Transverse colon (tissue), 4 donors: ENCODE measurements around the gene POM121L2. TPM values are rescaled to one million over a fixed set of nuclear protein-coding genes. Genes with fewer than 3 reads are reported as not detected.

Experiments
- DNase-seq: peaks from one replicate; pipeline ENCODE4 v3.0.0-alpha.2; 2019
- H3K27ac ChIP-seq, 4 donors: fragments of 200-600 bp; sonication (generic); 2 replicates each; pipeline ENCODE4 v1.5.1; 2016 to 2018; ENCODE audit warnings: inconsistent platforms in 4 of 4
- H3K27me3 ChIP-seq: fragments of 200-600 bp; sonication (generic); 2 replicates; pipeline ENCODE4 v1.5.1; 2017; ENCODE audit warnings: inconsistent platforms
- H3K36me3 ChIP-seq, 4 donors: fragments of 200-600 bp; sonication (generic); 2 replicates each; pipeline ENCODE4 v1.5.1; 2017 to 2019; ENCODE audit warnings: inconsistent platforms in 4 of 4
- H3K4me1 ChIP-seq, 4 donors: fragments of 200-600 bp; sonication (generic); 2 replicates each; pipeline ENCODE4 v1.5.1; 2017 to 2020; ENCODE audit warnings: inconsistent platforms in 4 of 4
- H3K4me3 ChIP-seq, 4 donors: fragments of 200-600 bp; sonication (generic); 1 replicate in 1 of 4; 2 replicates in 3 of 4; pipeline versions ENCODE4 v1.5.1 to v1.6.1; 2017 to 2019; ENCODE audit warnings: inconsistent platforms in 4 of 4
- H3K9me3 ChIP-seq, 2 donors: fragments of 200-600 bp; sonication (generic); 2 replicates each; pipeline ENCODE4 v1.5.1; 2017 to 2019; ENCODE audit warnings: inconsistent platforms in 2 of 2
- EP300 ChIP-seq: sonication (generic); formaldehyde crosslinking; IDR thresholded peaks from one replicate; pipeline ENCODE4 v1.6.1; 2017; ENCODE audit warnings: antibody characterized with exemption, low read depth
- POLR2A ChIP-seq: fragments of 450-650 bp; IDR thresholded peaks from one replicate; pipeline ENCODE4 v1.6.1; 2016; ENCODE audit warnings: antibody characterized with exemption, mild to moderate bottlenecking, moderate library complexity
- POLR2AphosphoS5 ChIP-seq, 3 donors: sonication (generic); formaldehyde crosslinking; IDR thresholded peaks; one replicate each; pipeline ENCODE4 v1.6.1; 2016; ENCODE audit warnings: antibody characterized with exemption in 3 of 3
- WGBS, 2 donors: methylation state at CpG; one replicate each; pipeline ENCODE4 v1.1.5; 2018; ENCODE audit warnings: low coverage in 1 of 2; 5-methylcytosine and 5-hydroxymethylcytosine counted together
- in situ Hi-C, 4 donors: fragments of 200-750 bp; cut with MboI; loops; one replicate each; pipeline versions ENCODE4 v1.15.0 to v1.15.1; 2017; ENCODE audit warnings: low sequenced_read_pairs in 3 of 4, low pct_ligation_motif_present in 1 of 4, low pct_unique_long_range_greater_than_20kb in 1 of 4
- intact Hi-C: fragments of 100-400 bp; cut with DNase I; formaldehyde crosslinking; loops from one replicate; pipeline ENCODE4 v1.15.1; 2023; ENCODE audit warnings: low total_unique reads
- total RNA-seq, 4 donors: library from RNA; depleted of rRNA; stranded (reverse); fragments of >200 nt; gene quantifications; one replicate each; pipeline ENCODE4 v1.1.0, GENCODE V29; 2016
- TF ChIP-seq, protein P1 (sequence below), 5 experiments: fragments of 200-600 bp in 3 of 5; fragments of 450-650 bp in 2 of 5; sonication (generic) in 3 of 5; IDR thresholded peaks; 1 replicate in 2 of 5; 2 replicates in 3 of 5; pipeline ENCODE4 v1.5.1; 2016 to 2017; ENCODE audit warnings: antibody characterized with exemption in 5 of 5, inconsistent platforms in 3 of 5, mild to moderate bottlenecking in 2 of 5, moderate library complexity in 1 of 5

POM121L2 gene
- total RNA-seq, 4 donors from 2014 or later: not detected

DNA sequence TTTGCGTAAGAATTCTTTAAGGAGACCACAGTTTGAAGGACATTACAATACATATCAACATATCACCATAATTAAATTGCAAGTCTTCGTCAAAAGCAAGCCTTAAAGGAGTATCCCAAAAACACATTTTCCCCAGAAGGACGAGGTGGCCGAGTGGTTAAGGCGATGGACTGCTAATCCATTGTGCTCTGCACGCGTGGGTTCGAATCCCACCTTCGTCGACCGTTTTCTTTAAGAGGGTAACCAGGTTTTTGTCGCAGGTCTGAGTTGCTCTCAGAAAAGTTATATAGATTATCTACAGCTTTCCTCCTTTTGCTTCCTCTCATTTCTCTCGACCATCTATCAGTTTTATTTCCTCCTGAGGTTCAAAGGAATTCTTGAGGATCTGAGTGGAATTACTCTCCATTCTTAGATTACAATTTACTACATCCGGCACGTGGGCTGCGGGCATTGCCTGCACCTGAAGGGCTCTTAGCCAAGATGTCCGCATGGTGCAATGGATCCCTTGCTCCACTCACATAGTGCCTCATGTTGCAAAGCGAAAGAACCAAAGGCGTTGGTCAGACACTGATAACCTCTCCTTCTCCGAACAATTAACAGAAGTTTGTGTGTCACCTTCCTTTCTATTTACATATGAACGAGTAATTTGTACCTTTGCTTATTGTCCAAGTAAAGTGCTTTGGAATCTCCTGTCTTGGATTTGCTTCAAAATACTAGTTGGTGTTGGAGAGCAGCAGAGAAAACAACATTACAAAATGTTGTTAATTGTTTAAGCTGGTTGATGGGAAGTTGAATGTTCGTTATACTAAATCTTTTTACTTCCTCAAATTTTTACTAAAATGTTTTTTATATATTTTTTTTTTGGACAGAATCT, 14.0 kb downstream of the POM121L2 start:
- 31 to 42% methylated on average over 10 to 22 of the region's 22 CpGs for WGBS, 2 donors
- intact Hi-C loops: no loop called here
- H3K27me3 ChIP-seq: peaks cover 100% of the 10 kb centered on the region

DNA sequence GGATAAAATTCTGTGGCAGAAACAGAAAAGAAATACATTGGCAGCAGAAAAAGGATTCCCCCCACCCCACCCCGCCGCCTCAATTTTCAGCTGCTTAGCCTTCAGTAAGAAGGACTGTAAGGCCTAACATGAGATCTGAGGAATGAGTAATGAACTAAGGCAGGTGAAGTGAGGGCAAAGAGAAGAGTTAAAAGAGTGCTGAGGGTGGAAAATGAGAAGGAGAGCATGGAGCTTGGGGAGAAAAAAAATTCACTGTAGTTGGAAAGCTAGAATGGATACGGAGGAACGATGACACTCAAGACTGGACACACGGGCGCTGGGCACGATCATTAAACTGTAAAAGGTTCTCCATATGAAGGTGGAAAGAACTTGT, 14.6 kb downstream of the POM121L2 start:
- Histone ChIP-seq H3K4me3 (no peak overlapping the region), H3K9me3 (no peaks in the 10 kb centered on the region), H3K27ac (no peak overlapping the region), H3K27me3 (peaks cover 100% of the 10 kb centered on the region), H3K36me3 (no peaks in the 10 kb centered on the region), H3K4me1 (peaks cover 0 to 12% (median 4%) of the 10 kb centered on the region in 4 donors)
- DNase-seq: no peak
- WGBS, 2 donors: 18 to 33% methylated on average over 7 of the region's 7 CpGs
- intact Hi-C loops: no loop called here
- no peak for TF ChIP-seq EP300
- TF ChIP-seq, protein P1, sequence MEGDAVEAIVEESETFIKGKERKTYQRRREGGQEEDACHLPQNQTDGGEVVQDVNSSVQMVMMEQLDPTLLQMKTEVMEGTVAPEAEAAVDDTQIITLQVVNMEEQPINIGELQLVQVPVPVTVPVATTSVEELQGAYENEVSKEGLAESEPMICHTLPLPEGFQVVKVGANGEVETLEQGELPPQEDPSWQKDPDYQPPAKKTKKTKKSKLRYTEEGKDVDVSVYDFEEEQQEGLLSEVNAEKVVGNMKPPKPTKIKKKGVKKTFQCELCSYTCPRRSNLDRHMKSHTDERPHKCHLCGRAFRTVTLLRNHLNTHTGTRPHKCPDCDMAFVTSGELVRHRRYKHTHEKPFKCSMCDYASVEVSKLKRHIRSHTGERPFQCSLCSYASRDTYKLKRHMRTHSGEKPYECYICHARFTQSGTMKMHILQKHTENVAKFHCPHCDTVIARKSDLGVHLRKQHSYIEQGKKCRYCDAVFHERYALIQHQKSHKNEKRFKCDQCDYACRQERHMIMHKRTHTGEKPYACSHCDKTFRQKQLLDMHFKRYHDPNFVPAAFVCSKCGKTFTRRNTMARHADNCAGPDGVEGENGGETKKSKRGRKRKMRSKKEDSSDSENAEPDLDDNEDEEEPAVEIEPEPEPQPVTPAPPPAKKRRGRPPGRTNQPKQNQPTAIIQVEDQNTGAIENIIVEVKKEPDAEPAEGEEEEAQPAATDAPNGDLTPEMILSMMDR (IDR thresholded peaks at IDR 0.05): no peak
- in situ Hi-C loops: loop anchor here in 1 of 4 donors (10.0 kb wide), 1 partner anchor 367 kb away; no protein-coding TSS in a partner anchor

More for the DNA sequence above, 14.0 kb downstream of the POM121L2 start:
- H3K4me1 ChIP-seq: peaks cover 0 to 12% (median 4%) of the 10 kb centered on the region in 4 donors
- no peaks in the 10 kb centered on the region for H3K9me3 ChIP-seq
- no peak overlapping the region for H3K27ac ChIP-seq
- H3K36me3 ChIP-seq: no peaks in the 10 kb centered on the region
- H3K4me3 ChIP-seq: no peak overlapping the region
- TF ChIP-seq EP300: no peak
- TF ChIP-seq, protein P1 (IDR thresholded peaks at IDR 0.05): no peak
- TF ChIP-seq POLR2A: no peak
- no peak for TF ChIP-seq POLR2AphosphoS5 (IDR thresholded peaks at IDR 0.05)
- DNase-seq: no peak
- in situ Hi-C loops: loop anchor here in 1 of 4 donors (10.0 kb wide), 1 partner anchor 367 kb away; no protein-coding TSS in a partner anchor

DNA sequence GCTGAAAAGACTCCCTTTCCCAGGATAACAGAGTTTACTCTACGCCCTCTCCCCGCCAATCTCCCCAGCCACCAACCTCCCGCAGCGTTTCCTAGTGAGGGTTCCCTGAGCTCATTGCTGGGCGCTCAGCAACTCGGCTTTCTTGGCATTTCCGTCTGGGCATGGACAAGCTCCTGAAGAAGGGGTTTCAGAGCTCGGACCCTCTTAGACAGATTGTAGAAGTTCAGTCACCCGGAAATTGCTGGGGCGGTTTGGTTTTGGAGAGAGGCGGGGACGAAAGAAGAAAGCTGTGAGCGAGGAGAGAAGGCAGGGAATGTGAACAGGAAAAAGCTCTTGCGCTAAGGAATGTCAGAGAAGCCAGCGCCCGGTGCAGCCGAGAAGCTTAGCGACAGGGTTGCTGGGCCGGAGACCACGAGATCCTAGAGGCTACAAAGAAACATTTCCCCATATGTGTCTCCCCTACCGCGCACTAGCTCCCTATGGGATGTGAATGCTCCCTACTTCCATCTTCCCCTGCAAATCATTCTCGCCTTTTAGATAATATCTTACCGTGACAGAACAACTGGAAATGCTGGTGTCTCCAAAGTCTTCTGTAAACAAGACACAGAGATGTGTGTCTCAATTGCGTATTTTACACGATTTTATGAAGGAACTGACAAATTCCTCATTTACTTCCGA, 15.8 kb downstream of the POM121L2 start:
- in situ Hi-C loops: loop anchor here in 1 of 4 donors (10.0 kb wide), 1 partner anchor 369 kb away; no protein-coding TSS in a partner anchor
- no peak for DNase-seq
- 6 to 9% methylated on average over 10 to 27 of the region's 27 CpGs for WGBS, 2 donors
- intact Hi-C loops: no loop called here
- Histone ChIP-seq H3K36me3 (no peaks in the 10 kb centered on the region), H3K27me3 (peaks cover 100% of the 10 kb centered on the region), H3K4me1 (peaks cover 0 to 12% (median 4%) of the 10 kb centered on the region in 4 donors), H3K27ac (no peak overlapping the region), H3K9me3 (no peaks in the 10 kb centered on the region), H3K4me3 (peak overlapping the region in 1 of 4 donors; percentile 5)
- TF ChIP-seq POLR2A (no peak), EP300 (no peak), POLR2AphosphoS5 (IDR thresholded peaks at IDR 0.05) (no peak)
- TF ChIP-seq, protein P1 (IDR thresholded peaks at IDR 0.05): no peak
